ENCODE measurements around the gene NDUFS5. TPM values are rescaled to one million over a fixed set of nuclear protein-coding genes. Genes with fewer than 3 reads are reported as not detected.

Gene NDUFS5
- 214 TPM for total RNA-seq

GRCh38 chr1:39026051-39026865, at the start of gene NDUFS5:
Gene NDUFS5, plus strand, starts transcription at chr1:39026350. Its CDS starts 2,375 bp downstream, at chr1:39028725.

GRCh38 chr1:38990738-38991637, 35.2 kb upstream of the NDUFS5 start, which contains the start of gene AKIRIN1:
Gene AKIRIN1, plus strand, starts transcription at chr1:38991276. Its CDS starts 105 bp downstream, at chr1:38991381.

Other genes starting within 250 kb of the NDUFS5 start
- 23.1 TPM for gene RRAGC, start 166.6 kb upstream of the NDUFS5 start, total RNA-seq
- 8.4 TPM for gene MYCBP, start 153.0 kb upstream of the NDUFS5 start, total RNA-seq
- not detected for gene GJA9, start 144.8 kb upstream of the NDUFS5 start, total RNA-seq
- 1.5 TPM for gene RHBDL2, start 84.5 kb upstream of the NDUFS5 start, total RNA-seq
- gene AKIRIN1, start 35.1 kb upstream of the NDUFS5 start, total RNA-seq, result 60.7 TPM
- 340 TPM for gene MACF1, start 178.3 kb downstream of the NDUFS5 start, total RNA-seq

Data from metanephros (tissue), 1 donor.